GM18868 (cell line): ENCODE results near the gene RABEP2.
"Not testable (repeated sequence)": the region's sequence is repeated elsewhere in the genome, so short reads cannot be mapped to it uniquely, and the experiment has no call there.

Experiments used
- ATAC-seq: cut with Tn5 transposase; IDR thresholded peaks from one replicate; pipeline ENCODE4 v1.9.1; 2021; ENCODE audit warnings: mild to moderate bottlenecking, moderate library complexity; ENCODE audit not compliant: unreplicated experiment

The RABEP2 gene

GRCh38 chr16:28879841-28880588, 45.0 kb downstream of the RABEP2 start:
- peak; percentile 87 for ATAC-seq

DNA sequence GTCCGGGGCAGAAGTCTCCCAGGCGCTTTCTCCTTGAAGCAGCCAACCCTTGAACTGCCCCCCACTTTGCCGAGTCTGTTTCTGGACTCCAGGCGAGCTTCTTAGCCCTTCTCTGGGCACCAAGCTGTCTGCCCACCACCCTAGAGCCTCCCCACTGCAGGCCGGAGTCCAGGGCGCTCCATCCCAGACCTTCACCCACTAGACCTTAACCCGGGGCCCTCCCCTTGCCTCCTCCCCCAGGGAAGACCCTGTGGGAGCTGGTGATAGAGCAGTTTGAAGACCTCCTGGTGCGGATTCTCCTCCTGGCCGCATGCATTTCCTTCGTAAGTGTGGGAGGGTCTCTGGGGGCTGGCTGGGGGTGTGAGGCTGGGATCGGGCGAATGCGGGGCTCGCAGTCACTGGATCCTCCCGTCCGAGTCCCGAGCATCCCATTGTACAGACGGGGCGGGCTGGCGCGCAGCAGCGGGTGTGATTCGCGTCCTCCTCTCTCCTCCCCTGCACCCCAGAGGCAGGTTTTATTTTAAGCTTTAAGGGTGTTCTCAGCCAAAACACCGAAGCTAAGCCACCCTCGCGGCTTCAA, 45.7 kb downstream of the RABEP2 start:
- ATAC-seq, result peak; percentile 37

- ATAC-seq, result no peak
These were observed 46.7 kb downstream of the RABEP2 start, which contains the start of gene ATP2A1 for GRCh38 chr16:28878083-28878926. Gene ATP2A1 (plus strand): TSS chr16:28878488. CDS start chr16:28878672, 184 bp downstream.

DNA sequence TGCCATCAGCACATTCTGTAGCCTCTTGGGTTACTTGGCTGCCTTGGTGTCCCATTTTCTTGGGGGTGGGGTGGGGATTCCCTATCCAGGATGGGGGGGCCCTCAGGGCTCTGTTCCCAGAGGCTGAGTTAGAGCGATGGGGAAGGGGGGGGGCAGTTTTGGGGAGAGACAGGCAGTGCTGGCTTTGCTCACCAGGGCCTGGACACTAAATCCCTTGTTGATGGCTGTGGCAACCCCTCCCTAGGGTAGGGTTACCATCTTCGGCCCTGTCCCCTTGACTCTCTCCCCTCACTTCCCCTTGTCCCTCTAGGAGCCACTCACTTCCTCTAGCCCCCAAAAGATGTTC, 47.4 kb downstream of the RABEP2 start:
- ATAC-seq, result no peak

- ATAC-seq, result no peak
These were observed 47.9 kb downstream of the RABEP2 start for GRCh38 chr16:28876973-28877654.

GRCh38 chr16:28876019-28876659, 48.9 kb downstream of the RABEP2 start:
- no peak for ATAC-seq

DNA sequence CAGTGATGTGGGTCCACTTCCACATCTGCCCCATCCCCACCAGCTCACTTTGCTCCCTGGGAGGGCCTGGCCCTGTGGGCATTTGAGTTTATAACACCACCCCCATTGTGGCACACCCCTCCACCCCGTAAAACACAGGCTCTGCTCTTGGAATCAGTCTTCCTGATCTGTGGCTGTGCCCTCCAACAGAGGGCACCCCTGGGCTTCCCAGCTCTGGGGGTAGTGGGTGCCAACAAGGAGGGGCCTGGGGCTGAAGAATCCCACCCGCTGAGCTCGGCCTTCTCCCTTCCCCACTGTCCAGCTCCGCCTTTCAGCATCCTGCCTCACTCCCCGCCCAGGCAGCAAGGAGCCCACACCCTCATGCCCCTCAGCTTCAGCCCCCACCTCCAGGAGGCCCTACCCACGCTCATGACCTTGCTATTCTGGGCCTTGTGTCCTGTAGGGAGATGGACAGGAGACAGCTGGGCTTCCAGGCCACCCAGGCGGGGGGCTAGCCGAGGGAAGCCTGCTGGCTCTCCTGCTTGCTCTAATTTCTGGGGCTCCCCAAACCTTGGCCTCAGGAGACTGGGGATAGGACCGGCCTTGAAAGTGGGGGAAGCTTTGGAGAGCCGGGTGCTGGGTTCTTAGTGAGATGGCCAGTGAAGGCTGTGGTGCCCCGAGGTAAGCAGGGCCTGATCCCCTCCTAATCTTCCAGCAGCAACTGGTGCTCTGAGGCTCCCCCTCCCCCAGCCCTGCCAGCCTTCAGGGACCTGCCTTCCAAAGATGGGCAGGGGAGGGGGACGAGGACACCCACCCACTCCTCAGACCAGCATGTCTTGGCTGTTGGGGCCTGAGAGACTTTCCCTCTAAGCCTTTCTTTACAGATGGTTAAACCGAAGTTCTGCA, 49.7 kb downstream of the RABEP2 start:
- ATAC-seq, result no peak

GRCh38 chr16:28874406-28874805, 50.6 kb downstream of the RABEP2 start:
- no peak for ATAC-seq

GRCh38 chr16:28873543-28874201, 51.4 kb downstream of the RABEP2 start:
- no peak for ATAC-seq

GRCh38 chr16:28872952-28873351, 52.1 kb downstream of the RABEP2 start:
- ATAC-seq, result no peak

GRCh38 chr16:28869201-28869600, 55.8 kb downstream of the RABEP2 start:
- no peak for ATAC-seq

DNA sequence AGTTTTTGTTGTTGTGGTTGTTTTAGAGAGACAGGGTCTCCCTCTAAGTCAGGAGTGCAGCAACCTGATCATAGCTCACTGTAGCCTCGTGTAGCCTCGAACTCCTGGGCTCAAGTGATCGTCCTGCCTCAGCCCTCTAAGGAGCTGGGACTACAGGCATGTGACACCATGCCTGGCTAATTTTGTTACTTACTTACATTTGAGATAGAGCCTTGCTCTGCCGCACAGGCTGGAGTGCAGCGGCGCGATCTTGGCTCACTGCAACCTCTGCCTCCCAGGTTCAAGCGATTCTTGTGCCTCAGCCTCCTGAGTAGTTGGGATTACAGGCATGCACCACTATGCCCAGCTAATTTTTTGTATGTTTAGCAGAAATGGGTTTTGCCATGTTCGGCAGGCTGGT, 57.4 kb downstream of the RABEP2 start:
- not testable (repeated sequence) for ATAC-seq

DNA sequence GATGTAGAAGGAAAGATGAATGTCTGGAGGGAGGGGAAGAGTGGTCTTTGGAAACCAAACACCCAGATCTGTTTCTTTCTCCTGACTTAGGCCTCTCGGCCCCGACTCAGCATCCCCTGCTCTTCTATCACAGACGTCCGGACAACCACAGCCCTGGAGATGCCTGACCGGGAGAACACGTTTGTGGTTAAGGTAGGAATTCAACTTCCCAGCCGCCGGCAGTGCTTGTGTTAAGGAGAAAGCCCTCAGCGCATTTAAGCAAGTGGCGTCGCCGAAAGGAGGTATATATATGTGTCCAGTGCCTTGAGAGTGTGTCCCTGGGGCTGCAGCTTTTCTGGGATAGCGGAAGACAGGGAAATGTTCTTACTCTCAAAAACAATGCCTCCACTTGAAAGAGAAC, 57.8 kb downstream of the RABEP2 start:
- ATAC-seq, result no peak

- ATAC-seq, result no peak
These were observed 58.6 kb downstream of the RABEP2 start for GRCh38 chr16:28866454-28866804.

DNA sequence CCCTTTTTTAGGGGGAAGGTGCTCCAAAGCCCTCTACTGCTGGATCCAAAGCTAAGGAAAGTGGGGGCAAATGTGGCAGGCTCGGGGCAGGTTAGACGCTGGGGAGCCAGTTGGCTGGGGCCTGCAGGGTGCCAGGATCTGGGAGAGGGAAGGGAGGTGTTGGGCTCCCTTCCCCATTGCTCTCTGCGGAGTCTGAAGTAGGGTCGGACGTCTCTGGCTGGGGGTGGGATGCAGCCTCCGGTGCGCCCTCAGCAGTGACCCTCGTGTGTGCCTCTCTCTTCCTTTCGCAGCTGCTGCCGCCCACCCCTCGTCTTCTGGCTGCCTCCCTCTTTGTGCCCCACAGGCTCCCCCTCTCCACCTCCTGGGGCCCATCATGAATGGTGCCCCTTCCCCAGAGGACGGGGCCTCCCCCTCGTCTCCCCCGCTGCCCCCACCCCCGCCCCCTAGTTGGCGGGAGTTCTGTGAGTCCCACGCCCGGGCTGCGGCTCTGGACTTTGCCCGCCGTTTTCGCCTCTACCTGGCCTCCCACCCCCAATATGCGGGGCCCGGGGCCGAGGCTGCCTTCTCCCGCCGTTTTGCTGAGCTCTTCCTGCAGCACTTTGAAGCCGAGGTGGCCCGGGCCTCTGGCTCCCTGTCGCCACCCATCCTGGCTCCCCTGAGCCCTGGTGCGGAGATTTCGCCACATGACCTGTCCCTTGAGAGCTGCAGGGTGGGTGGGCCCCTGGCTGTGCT, 59.1 kb downstream of the RABEP2 start:
- ATAC-seq, result no peak

DNA sequence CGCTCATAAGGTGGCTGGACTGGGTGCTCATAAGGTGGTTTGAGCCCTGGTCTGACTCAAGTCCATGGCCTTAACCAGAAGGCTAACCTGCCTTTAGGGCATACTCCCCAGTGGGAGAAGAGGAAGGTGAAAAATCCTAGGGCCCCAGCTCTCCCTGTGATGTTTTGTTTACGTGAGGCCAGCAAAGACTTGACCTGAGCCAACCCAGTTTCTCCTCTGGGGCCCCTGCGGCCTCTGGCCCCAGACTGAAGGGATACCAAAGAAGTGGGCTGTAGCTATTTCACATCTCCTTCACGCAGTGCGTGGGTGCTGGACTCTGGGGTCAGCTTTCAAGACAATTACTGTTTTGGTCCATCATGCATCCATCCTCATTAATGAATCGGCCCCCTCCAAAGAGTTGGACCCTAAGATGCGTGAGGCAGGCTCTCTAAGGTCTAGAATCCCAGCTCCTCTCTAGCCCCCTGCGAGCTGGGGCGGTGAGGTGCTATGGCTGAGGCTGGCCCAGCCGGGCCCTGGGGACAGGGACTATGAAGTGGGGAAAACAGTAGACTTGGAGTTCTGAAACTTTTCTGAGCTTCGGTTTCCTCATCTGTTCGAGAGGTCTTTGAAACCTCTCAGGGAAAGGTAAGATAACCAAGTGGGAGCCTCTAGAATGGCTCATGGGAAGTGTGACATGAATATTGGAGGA, 59.9 kb downstream of the RABEP2 start:
- ATAC-seq, result no peak

DNA sequence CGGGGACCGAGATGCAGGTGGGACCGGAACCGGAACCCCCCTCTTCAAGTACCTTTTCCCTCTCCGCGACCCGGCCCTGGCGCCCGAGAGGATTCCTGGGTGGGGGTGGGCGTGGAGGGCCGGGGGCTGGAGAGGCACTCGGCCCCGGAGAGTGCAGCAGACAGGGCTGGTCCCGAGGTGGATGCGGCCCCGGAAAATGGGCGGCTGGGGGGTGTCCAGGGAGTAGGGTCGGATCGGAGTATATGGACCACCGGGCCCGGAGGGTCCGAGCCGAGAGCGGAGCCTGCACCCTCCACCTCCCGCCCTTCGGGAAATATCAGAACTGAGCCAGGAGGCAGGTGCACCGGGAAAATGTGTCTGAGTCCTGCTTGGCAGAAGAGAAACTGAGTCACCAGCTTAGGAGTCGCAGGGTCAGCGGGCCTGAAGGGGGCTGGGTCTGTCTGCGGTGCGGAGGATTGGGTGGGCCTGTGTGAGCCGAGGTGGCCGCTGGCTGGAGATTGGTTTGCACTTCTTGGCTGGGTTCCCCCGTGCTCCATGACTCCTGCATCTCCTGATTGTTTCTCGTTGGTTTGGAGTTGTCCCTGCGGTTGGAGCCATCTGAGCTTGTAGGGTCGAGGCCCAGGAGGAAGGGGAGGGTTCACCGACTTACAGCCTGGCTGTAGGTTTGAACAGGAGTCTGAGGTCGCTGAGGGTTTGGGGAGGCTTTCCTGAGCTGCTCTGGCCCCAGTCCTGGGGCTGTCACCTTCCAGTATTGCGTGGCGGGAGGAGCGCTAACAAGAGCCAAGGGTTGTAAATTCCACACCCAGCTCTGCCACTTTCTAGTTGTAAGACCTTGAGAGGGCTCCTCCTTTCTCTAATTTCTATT, 60.9 kb downstream of the RABEP2 start:
- ATAC-seq, result no peak
